ENCODE results near the gene BIRC6. TPM values are rescaled to one million over a fixed set of nuclear protein-coding genes. Genes with fewer than 3 reads are reported as not detected.
A peak's percentile ranks its signal among the peaks of the same experiment; 100 is the strongest.

BIRC6 gene
- total and polyA plus RNA-seq, 2 donors (not counting 1 experiment from before 2014, with no cell fraction given) = 41.7 to 166 TPM

DNA sequence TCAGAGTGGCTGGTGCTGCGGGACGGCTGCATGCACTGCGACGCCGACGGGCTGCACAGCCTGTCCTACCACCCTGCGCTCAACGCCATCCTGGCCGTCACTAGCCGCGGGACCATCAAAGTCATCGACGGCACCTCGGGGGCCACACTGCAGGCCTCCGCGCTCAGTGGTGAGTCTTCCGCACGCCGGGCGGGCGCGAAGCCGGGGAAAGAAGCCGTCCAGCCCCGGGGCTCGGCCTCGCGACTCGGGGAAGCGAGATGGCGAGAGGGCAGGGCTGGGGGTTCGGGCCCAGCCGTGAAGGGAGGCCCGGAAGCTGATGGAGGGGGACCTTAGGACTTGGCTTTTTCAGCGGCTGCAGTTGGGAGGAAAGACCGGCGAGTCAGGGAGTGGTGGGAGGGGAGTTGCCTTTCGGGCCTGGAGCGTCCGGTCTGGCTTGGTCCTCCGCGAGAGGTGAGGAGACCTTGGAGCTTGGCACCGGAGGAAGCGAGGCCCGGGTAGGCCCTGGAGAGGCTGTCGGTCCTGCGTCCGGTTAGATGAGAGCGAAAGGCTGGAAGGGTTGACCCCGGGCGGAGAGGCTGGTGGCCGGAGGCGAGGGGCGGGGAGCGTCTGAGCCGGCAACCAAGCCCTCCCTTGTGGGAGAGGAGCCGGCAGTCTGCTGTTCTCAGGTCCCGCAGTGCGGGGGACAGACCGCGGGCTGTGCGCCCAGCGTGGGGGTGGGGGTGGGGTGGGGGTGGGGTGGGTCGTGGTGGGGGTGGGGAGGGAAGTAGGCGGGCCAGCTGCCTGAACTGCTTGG, 691 bp downstream of the BIRC6 start:
- Histone ChIP-seq H3K4me3 (ENCODE audit: control extremely low read depth in 1 of 5, extremely low read depth in 1 of 5, insufficient read depth in 1 of 5, low read depth in 2 of 5, low read length in 4 of 5) (peak overlapping the region; percentile 40 to 98 (median 97)), H4K20me1 (ENCODE audit: control insufficient read depth, insufficient read depth, low read length, poor library complexity, severe bottlenecking) (peaks cover 18% of the 10 kb centered on the region), H2AFZ (ENCODE audit: insufficient read depth, low read depth, low read length, poor library complexity, severe bottlenecking) (peak overlapping the region; percentile 93), H3K4me2 (replicated peaks; ENCODE audit: low read depth, low read length, poor library complexity, severe bottlenecking) (peak overlapping the region; percentile 89), H3K9ac (ENCODE audit: low read length) (peak overlapping the region; percentile 85), H3K27ac (ENCODE audit: low read length in 2 of 2) (peak overlapping the region; percentile 91 to 92), H3K9me3 (ENCODE audit: control extremely low read depth in 1 of 3, control insufficient read depth in 2 of 3, insufficient read depth in 1 of 3, low read length in 2 of 3) (no peaks in the 10 kb centered on the region), H3K36me3 (replicated peaks in 1 of 2; ENCODE audit: control extremely low read depth in 1 of 2, control insufficient read depth in 1 of 2, extremely low read depth in 1 of 2, insufficient read depth in 2 of 2, low read length in 1 of 2) (peaks cover 3% of the 10 kb centered on the region in 2 experiments), H3K79me2 (ENCODE audit: control insufficient read depth, insufficient read depth, low read length) (peaks cover 53% of the 10 kb centered on the region), H3K4me1 (ENCODE audit: control insufficient read depth in 2 of 2, insufficient read depth in 2 of 2, low read length in 2 of 2) (peaks cover 34 to 36% of the 10 kb centered on the region in 2 donors), H3K27me3 (replicated peaks in 1 of 4; ENCODE audit: control extremely low read depth in 1 of 4, control insufficient read depth in 3 of 4, insufficient read depth in 4 of 4, low read length in 3 of 4) (no peaks in the 10 kb centered on the region)
- ATAC-seq (ENCODE audit: low read depth) = peak; percentile 1
- no peak for TF ChIP-seq EZH2 (IDR thresholded peaks at IDR 0.05; ENCODE audit: borderline replicate concordance, insufficient read depth, low read depth, low read length, poor library complexity, severe bottlenecking)
- no peak for TF ChIP-seq CTCF (IDR thresholded peaks at IDR 0.05)
- H3K27ac Mint-ChIP-seq = peak overlapping the region; percentile 98
- peaks cover 2% of the 10 kb centered on the region for H3K9me3 Mint-ChIP-seq (ENCODE audit: insufficient read depth)
- ChIA-PET POLR2A (interaction anchor here (0.5 to 0.7 kb wide), 2 partner anchors 93 to 352 kb away, joined by 3 to 6 read pairs; partner anchors contain the start of gene NLRC4), CTCF (no interaction called here)
- H3K27me3 Mint-ChIP-seq = no peaks in the 10 kb centered on the region
- peak overlapping the region; percentile 91 for H3K4me3 Mint-ChIP-seq
- WGBS (ENCODE audit: insufficient coverage) = under 1% methylated on average over 54 of the region's 65 CpGs
- no peak for DNase-seq
- peaks cover 44% of the 10 kb centered on the region for H3K4me1 Mint-ChIP-seq
- intact Hi-C loops (cut with micrococcal nuclease) = loop anchor here (1.0 to 5.0 kb wide), 6 partner anchors 79 to 1241 kb away; partner anchors contain the start of genes FAM98A, MEMO1, RASGRP3 and SPAST

DNA sequence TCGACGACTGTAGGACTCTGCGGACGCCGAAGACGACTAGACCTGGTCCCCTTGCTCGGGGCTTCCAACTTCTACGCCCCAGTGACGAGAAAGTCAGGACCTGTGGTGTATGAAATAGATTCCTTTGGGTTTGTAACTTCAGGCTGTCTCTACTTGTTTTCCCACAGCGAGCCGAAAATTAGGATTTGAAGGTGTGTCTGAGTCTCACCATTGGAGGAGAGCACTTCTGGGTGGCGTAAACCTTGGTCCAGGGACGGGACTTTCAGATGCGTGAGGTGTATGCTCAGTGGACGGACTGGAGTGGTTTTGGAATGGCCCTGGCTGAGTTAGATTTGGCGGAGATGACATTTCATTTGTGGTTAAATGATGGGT, 1.3 kb downstream of the BIRC6 start:
- peak overlapping the region; percentile 55 for H2AFZ ChIP-seq (ENCODE audit: insufficient read depth, low read depth, low read length, poor library complexity, severe bottlenecking)
- Mint-ChIP-seq H3K9me3 (ENCODE audit: insufficient read depth) (peaks cover 2% of the 10 kb centered on the region), H3K4me3 (peak overlapping the region; percentile 91), H3K4me1 (peaks cover 47% of the 10 kb centered on the region), H3K27me3 (no peaks in the 10 kb centered on the region), H3K27ac (peak overlapping the region; percentile 84)
- TF ChIP-seq EZH2 (IDR thresholded peaks at IDR 0.05; ENCODE audit: borderline replicate concordance, insufficient read depth, low read depth, low read length, poor library complexity, severe bottlenecking) (no peak), CTCF (IDR thresholded peaks at IDR 0.05) (no peak)
- ChIA-PET POLR2A (interaction anchor here (0.5 kb wide), 1 partner anchor 94 kb away, joined by 6 read pairs; the partner anchor contains the start of gene NLRC4), CTCF (no interaction called here)
- peaks cover 3% of the 10 kb centered on the region in 2 experiments for H3K36me3 ChIP-seq (replicated peaks in 1 of 2; ENCODE audit: control extremely low read depth in 1 of 2, control insufficient read depth in 1 of 2, extremely low read depth in 1 of 2, insufficient read depth in 2 of 2, low read length in 1 of 2)
- peak overlapping the region; percentile 56 to 98 (median 97) for H3K4me3 ChIP-seq (ENCODE audit: control extremely low read depth in 1 of 5, extremely low read depth in 1 of 5, insufficient read depth in 1 of 5, low read depth in 2 of 5, low read length in 4 of 5)
- DNase-seq (no peak), ATAC-seq (ENCODE audit: low read depth) (no peak)
- H3K4me1 ChIP-seq (ENCODE audit: control insufficient read depth in 2 of 2, insufficient read depth in 2 of 2, low read length in 2 of 2) = peaks cover 39 to 40% of the 10 kb centered on the region in 2 donors
- peaks cover 23% of the 10 kb centered on the region for H4K20me1 ChIP-seq (ENCODE audit: control insufficient read depth, insufficient read depth, low read length, poor library complexity, severe bottlenecking)
- H3K79me2 ChIP-seq (ENCODE audit: control insufficient read depth, insufficient read depth, low read length) = peaks cover 59% of the 10 kb centered on the region
- WGBS (ENCODE audit: insufficient coverage) = 9% methylated on average over 16 of the region's 16 CpGs
- H3K9ac ChIP-seq (ENCODE audit: low read length) = peak overlapping the region; percentile 85
- H3K27ac ChIP-seq (ENCODE audit: low read length in 2 of 2) = peak overlapping the region; percentile 91 to 92
- intact Hi-C loops (cut with micrococcal nuclease) = loop anchor here (5.0 kb wide), 1 partner anchor 1119 kb away; the partner anchor contains the start of gene RASGRP3
- H3K4me2 ChIP-seq (replicated peaks; ENCODE audit: low read depth, low read length, poor library complexity, severe bottlenecking) = peak overlapping the region; percentile 89
- no peaks in the 10 kb centered on the region for H3K9me3 ChIP-seq (ENCODE audit: control extremely low read depth in 1 of 3, control insufficient read depth in 2 of 3, insufficient read depth in 1 of 3, low read length in 2 of 3)
- H3K27me3 ChIP-seq (replicated peaks in 1 of 4; ENCODE audit: control extremely low read depth in 1 of 4, control insufficient read depth in 3 of 4, insufficient read depth in 4 of 4, low read length in 3 of 4) = no peaks in the 10 kb centered on the region
